HFF-Myc (cell line): Measurements from ENCODE around the gene IGSF5.

Experiments used
- DNase-seq: peaks from one replicate; pipeline ENCODE4 v3.0.0-alpha.2; 2011; ENCODE audit warnings: low read depth; ENCODE audit errors: extremely low read depth
- H3K4me3 ChIP-seq: replicated peaks from 2 replicates; pipeline ENCODE4 v1.5.1; 2011; ENCODE audit warnings: low read depth, mild to moderate bottlenecking, control low read depth, low read length
- TF ChIP-seq, protein P1 (sequence below): IDR thresholded peaks from 2 replicates; pipeline ENCODE4 v1.5.1; 2012; ENCODE audit warnings: mild to moderate bottlenecking, low read depth, low read length, control low read depth; ENCODE audit errors: missing control alignments

Gene IGSF5

DNA sequence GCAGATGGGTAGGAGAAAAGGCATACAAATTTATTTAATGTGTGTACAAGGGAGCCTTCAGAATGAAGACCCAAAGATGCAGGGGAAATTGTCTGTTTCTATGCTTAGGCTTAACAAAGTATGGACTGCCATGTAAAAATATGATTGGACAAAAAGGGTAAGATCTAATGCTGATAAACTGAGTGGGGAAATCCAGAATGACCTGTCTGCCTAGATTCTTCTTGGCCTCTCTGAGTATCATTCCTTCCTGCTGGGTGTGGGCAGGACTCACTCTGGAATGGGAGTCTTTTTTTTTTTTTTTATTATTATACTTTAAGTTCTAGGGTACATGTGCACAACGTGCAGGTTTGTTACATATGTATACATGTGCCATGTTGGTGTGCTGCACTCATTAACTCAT lies 61.0 kb downstream of the IGSF5 start:
- DNase-seq = no peak
- H3K4me3 ChIP-seq = no peak overlapping the region
- TF ChIP-seq, protein P1, sequence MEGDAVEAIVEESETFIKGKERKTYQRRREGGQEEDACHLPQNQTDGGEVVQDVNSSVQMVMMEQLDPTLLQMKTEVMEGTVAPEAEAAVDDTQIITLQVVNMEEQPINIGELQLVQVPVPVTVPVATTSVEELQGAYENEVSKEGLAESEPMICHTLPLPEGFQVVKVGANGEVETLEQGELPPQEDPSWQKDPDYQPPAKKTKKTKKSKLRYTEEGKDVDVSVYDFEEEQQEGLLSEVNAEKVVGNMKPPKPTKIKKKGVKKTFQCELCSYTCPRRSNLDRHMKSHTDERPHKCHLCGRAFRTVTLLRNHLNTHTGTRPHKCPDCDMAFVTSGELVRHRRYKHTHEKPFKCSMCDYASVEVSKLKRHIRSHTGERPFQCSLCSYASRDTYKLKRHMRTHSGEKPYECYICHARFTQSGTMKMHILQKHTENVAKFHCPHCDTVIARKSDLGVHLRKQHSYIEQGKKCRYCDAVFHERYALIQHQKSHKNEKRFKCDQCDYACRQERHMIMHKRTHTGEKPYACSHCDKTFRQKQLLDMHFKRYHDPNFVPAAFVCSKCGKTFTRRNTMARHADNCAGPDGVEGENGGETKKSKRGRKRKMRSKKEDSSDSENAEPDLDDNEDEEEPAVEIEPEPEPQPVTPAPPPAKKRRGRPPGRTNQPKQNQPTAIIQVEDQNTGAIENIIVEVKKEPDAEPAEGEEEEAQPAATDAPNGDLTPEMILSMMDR = no peak

DNA sequence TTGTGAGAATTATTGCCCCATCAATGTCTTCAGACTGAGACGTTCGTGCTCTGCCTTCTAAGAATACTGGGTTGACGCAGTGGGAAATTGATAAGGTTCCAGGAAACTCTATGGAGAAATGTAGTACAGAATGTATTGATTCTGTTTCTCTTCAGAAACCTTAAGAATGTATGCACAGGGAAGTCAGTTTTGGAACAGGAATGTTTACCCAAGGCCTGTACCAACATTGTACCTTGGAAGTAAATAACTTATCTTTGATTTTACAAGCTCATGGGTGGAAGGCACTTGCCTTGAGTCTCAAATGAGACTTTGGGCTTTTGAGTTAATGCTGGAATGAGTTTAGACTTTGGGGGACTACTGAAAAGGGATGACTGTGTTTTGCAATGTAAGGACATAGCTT lies 62.8 kb downstream of the IGSF5 start:
- DNase-seq = no peak
- no peak overlapping the region for H3K4me3 ChIP-seq
- TF ChIP-seq, protein P1 = no peak

DNA sequence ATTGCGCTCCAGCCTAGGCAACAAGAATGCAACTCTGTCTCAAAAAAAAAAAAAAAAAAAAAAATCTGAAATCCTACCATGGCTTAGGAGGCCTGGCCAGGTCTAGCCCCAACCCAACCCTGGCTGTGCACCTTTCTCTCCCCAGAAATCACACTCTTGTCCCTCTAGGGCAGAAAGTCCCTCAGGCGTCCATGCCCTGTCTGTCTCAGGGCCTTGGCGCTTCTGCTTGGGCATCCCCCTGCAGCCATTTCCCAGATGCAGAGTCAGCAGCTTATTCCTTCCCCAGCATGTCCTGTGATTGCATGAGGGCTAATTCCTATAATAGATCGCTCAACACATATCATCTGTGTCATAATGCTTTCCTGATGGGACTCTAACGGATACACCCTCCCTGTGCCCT lies 65.0 kb downstream of the IGSF5 start:
- TF ChIP-seq, protein P1 = no peak
- no peak for DNase-seq
- H3K4me3 ChIP-seq = no peak overlapping the region

DNA sequence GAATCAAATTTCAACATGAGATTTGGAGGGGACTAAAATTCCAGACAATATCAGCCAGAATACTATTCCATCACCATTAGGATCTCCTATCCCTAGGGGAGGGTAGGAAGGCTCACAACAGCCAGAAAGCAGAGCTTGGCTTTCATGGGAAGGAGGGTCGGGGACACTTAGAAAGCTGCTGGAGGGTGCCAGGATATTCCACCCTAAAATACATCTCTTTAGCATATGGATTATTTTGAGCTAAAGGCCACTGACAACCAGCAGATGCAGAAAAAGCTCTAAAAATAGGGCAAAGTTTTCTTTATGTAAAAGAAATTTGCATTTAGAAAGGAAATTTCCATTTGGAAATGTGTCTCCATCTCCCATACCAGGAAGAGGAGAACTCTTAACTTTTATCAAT lies 68.0 kb downstream of the IGSF5 start:
- no peak for DNase-seq
- H3K4me3 ChIP-seq = no peak overlapping the region
- TF ChIP-seq, protein P1 = no peak

DNA sequence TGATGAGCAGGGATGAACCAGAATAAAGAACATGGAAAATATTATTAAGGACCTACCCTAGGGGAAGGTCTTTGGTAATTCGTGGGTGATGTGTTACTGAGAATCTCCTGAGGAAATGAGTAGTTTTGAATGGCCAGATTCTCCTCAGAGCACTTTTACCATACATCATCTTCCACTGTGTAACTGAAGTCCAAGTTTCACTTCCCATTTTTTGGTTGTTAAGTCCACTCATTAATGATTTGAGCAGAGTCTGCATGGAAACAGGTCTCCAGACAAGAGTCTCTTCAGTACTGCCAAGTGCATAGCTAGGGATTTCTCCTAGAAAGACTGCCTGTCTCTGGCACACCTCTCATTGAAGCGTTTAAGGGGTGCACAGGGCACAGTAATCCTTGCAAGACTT lies 73.6 kb downstream of the IGSF5 start:
- H3K4me3 ChIP-seq = no peak overlapping the region
- TF ChIP-seq, protein P1 = no peak
- no peak for DNase-seq

DNA sequence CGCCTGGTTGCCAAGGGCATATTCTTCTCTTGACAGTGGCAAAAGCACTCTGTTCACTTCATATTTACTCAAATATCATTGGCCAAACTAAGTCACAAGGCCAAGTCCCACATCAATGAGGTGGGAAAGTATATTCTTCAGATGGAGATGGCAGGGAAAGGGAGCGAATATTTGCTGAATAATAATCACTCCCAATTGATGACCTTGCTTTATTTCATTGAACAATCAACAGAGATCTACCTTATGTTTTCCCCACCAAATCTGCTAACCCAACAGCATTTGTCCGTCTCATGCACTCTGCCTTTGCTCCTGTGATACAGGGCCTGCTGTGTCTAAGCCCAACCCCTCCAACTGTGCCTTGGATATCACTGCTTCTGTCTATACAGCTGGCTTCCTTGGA lies 77.1 kb downstream of the IGSF5 start:
- TF ChIP-seq, protein P1 = no peak
- H3K4me3 ChIP-seq = no peak overlapping the region
- no peak for DNase-seq

DNA sequence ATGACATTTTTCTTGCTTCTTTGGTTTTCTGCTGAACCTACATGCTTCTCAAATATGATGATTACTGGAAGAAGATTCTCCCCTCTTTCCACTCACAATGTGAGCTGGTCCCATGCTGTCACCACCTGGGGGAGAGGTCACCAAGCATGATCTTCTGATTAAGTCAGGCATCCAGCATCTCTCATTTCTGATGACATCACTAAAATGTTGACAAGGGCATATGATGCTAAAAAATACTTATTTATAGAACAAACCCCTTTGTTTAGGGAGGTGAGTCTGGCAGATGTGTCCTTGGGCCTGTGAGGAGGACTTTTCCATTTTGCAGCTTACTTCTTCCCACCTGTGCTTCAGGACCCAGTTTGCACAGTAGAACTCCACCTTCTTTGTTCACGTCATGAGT lies 80.3 kb downstream of the IGSF5 start:
- TF ChIP-seq, protein P1 = no peak
- no peak overlapping the region for H3K4me3 ChIP-seq

More for the DNA sequence above, 80.3 kb downstream of the IGSF5 start:
- DNase-seq = no peak
